Fibroblast of lung (primary cell): Measurements from ENCODE around the gene PDE10A. TPM values are rescaled to one million over a fixed set of nuclear protein-coding genes. Genes with fewer than 3 reads are reported as not detected.

Source experiments
- DNase-seq, 2 donors: peaks; one replicate each; pipeline versions ENCODE4 v3.0.0 to v3.0.0-alpha.2; 2010; ENCODE audit warnings: low read depth in 2 of 2
- H2AFZ ChIP-seq: 2 replicates; pipeline ENCODE4 v1.5.1; 2012; ENCODE audit warnings: low read length, control low read depth, inconsistent platforms
- H3K27ac ChIP-seq: 2 replicates; pipeline ENCODE4 v1.5.1; 2011; ENCODE audit warnings: low read length, control low read depth; ENCODE audit not compliant: insufficient read depth
- H3K27me3 ChIP-seq: 2 replicates; pipeline ENCODE4 v1.5.1; 2011; ENCODE audit warnings: mild to moderate bottlenecking, low read length; ENCODE audit not compliant: control insufficient read depth, insufficient read depth
- H3K36me3 ChIP-seq: 2 replicates; pipeline ENCODE4 v1.5.1; 2011; ENCODE audit warnings: low read length; ENCODE audit not compliant: control insufficient read depth, insufficient read depth
- H3K4me1 ChIP-seq: 2 replicates; pipeline ENCODE4 v1.5.1; 2011; ENCODE audit warnings: low read length; ENCODE audit not compliant: control insufficient read depth, insufficient read depth; ENCODE audit errors: extremely low read depth
- H3K4me2 ChIP-seq: 2 replicates; pipeline ENCODE4 v1.5.1; 2011; ENCODE audit warnings: low read length, control low read depth; ENCODE audit not compliant: insufficient read depth; ENCODE audit errors: extremely low read depth
- H3K4me3 ChIP-seq, 4 experiments: fragments of 200-600 bp in 1 of 4; sonication (generic) in 1 of 4; replicated peaks in 1 of 4; 2 replicates each; pipeline ENCODE4 v1.5.1; 2011 to 2016; ENCODE audit warnings: low read length in 4 of 4, low read depth in 3 of 4, mild to moderate bottlenecking in 3 of 4, control low read depth in 2 of 4, inconsistent platforms in 1 of 4, mixed read lengths in 1 of 4; ENCODE audit not compliant: insufficient read depth in 1 of 4; ENCODE audit errors: control extremely low read depth in 1 of 4
- H3K79me2 ChIP-seq: 2 replicates; pipeline ENCODE4 v1.5.1; 2012; ENCODE audit warnings: mild to moderate bottlenecking, low read length, inconsistent platforms; ENCODE audit not compliant: control insufficient read depth, insufficient read depth
- H3K9ac ChIP-seq: 2 replicates; pipeline ENCODE4 v1.5.1; 2011; ENCODE audit warnings: mild to moderate bottlenecking, low read length, control low read depth; ENCODE audit not compliant: insufficient read depth
- H3K9me3 ChIP-seq: 2 replicates; pipeline ENCODE4 v1.5.1; 2012; ENCODE audit warnings: low read depth, low read length; ENCODE audit not compliant: control insufficient read depth, insufficient read depth
- H4K20me1 ChIP-seq: 2 replicates; pipeline ENCODE4 v1.5.1; 2011; ENCODE audit warnings: low read length; ENCODE audit not compliant: control insufficient read depth, insufficient read depth; ENCODE audit errors: extremely low read depth
- CTCF ChIP-seq, 2 donors: IDR thresholded peaks in 1 of 2; conservative IDR thresholded peaks in 1 of 2; 1 replicate in 1 of 2; 2 replicates in 1 of 2; pipeline ENCODE4 v1.5.1; 2011 to 2012; ENCODE audit warnings: low read length in 2 of 2, control low read depth in 1 of 2, inconsistent platforms in 1 of 2, low read depth in 1 of 2, mild to moderate bottlenecking in 1 of 2
- EZH2 ChIP-seq: IDR thresholded peaks from 2 replicates; pipeline ENCODE4 v1.5.1; 2012; ENCODE audit warnings: low read length, control low read depth, mild to moderate bottlenecking; ENCODE audit errors: missing control alignments
- polyA plus RNA-seq, 2 donors: library from polyadenylated mRNA; depleted of rRNA in 1 of 2; stranded (reverse) in 1 of 2; unstranded in 1 of 2; fragments of >200 nt; gene quantifications; 2 replicates each; pipeline ENCODE4 v1.2.1, GENCODE V29; 2011 to 2012; ENCODE audit warnings: missing spikeins in 1 of 2
- total RNA-seq: library from RNA; depleted of rRNA; stranded (reverse); fragments of >200 nt; gene quantifications from 2 replicates; pipeline ENCODE4 v1.2.1, GENCODE V29; 2014

Gene PDE10A
- total and polyA plus RNA-seq, 2 donors (not counting 1 experiment from before 2014, with no cell fraction given): under 0.01 to 0.19 TPM

GRCh38 chr6:165635965-165636364 is 27.1 kb downstream of the PDE10A start:
- Histone ChIP-seq H3K27ac (no peak overlapping the region), H2AFZ (no peak overlapping the region), H3K9ac (no peak overlapping the region), H3K4me1 (no peaks in the 10 kb centered on the region), H3K9me3 (no peaks in the 10 kb centered on the region), H3K36me3 (no peaks in the 10 kb centered on the region), H3K4me2 (no peak overlapping the region), H3K79me2 (no peaks in the 10 kb centered on the region), H3K4me3 (no peak overlapping the region), H4K20me1 (no peaks in the 10 kb centered on the region), H3K27me3 (no peaks in the 10 kb centered on the region)
- no peak for DNase-seq
- no peak for TF ChIP-seq EZH2
- no peak for TF ChIP-seq CTCF (conservative IDR thresholded peaks at IDR 0.05 in 1 of 2, IDR thresholded peaks at IDR 0.05 in 1 of 2; ENCODE audit: low read depth in 1 of 2, low read length in 2 of 2)

- H2AFZ ChIP-seq: no peak overlapping the region
- H3K27me3 ChIP-seq: no peaks in the 10 kb centered on the region
- H3K27ac ChIP-seq: no peak overlapping the region
These were observed 28.8 kb downstream of the PDE10A start for GRCh38 chr6:165634101-165634880.

GRCh38 chr6:165632194-165632593 is 30.8 kb downstream of the PDE10A start:
- Histone ChIP-seq H3K9ac (no peak overlapping the region), H3K4me2 (no peak overlapping the region), H3K27me3 (no peaks in the 10 kb centered on the region), H2AFZ (no peak overlapping the region), H4K20me1 (no peaks in the 10 kb centered on the region), H3K9me3 (no peaks in the 10 kb centered on the region), H3K79me2 (no peaks in the 10 kb centered on the region), H3K27ac (no peak overlapping the region), H3K4me3 (no peak overlapping the region), H3K36me3 (no peaks in the 10 kb centered on the region), H3K4me1 (no peaks in the 10 kb centered on the region)
- DNase-seq: no peak
- TF ChIP-seq EZH2: no peak
- TF ChIP-seq CTCF (conservative IDR thresholded peaks at IDR 0.05 in 1 of 2, IDR thresholded peaks at IDR 0.05 in 1 of 2; ENCODE audit: low read depth in 1 of 2, low read length in 2 of 2): no peak

More at GRCh38 chr6:165634101-165634880, 28.8 kb downstream of the PDE10A start:
- H3K9ac ChIP-seq: no peak overlapping the region
- H3K9me3 ChIP-seq: no peaks in the 10 kb centered on the region
- TF ChIP-seq CTCF (conservative IDR thresholded peaks at IDR 0.05 in 1 of 2, IDR thresholded peaks at IDR 0.05 in 1 of 2; ENCODE audit: low read depth in 1 of 2, low read length in 2 of 2): no peak
- TF ChIP-seq EZH2: no peak
- H3K79me2 ChIP-seq: no peaks in the 10 kb centered on the region
- no peaks in the 10 kb centered on the region for H4K20me1 ChIP-seq
- DNase-seq: no peak
- H3K4me3 ChIP-seq: no peak overlapping the region
- H3K4me1 ChIP-seq: no peaks in the 10 kb centered on the region
- H3K36me3 ChIP-seq: no peaks in the 10 kb centered on the region
- no peak overlapping the region for H3K4me2 ChIP-seq
